ENCODE measurements around the gene PURB. TPM values are rescaled to one million over a fixed set of nuclear protein-coding genes. Genes with fewer than 3 reads are reported as not detected.
"Not testable (repeated sequence)": the region's sequence is repeated elsewhere in the genome, so short reads cannot be mapped to it uniquely, and the experiment has no call there.

Gene PURB
- total RNA-seq: 10 to 100 TPM; 45.0 to 45.1 TPM
- polyA plus RNA-seq: 3.2 TPM

- Histone ChIP-seq H3K27ac (ENCODE audit: low read depth, low read length) (peak within 1 kb of the TSS; percentile 96), H3K4me3 (ENCODE audit: low read length) (peak within 1 kb of the TSS; percentile 98), H3K36me3 (ENCODE audit: insufficient read depth, low read length) (no peaks in the 10 kb centered on the region), H3K9me3 (ENCODE audit: low read length) (peaks cover 7% of the 10 kb centered on the region), H3K27me3 (ENCODE audit: insufficient read depth, low read length, poor library complexity, severe bottlenecking) (no peaks in the 10 kb centered on the region), H3K4me1 (ENCODE audit: insufficient read depth, low read length) (peaks cover 43% of the 10 kb centered on the region)
- CTCF ChIA-PET: interaction anchor here (1.0 to 4.8 kb wide), 8 partner anchors 9 to 251 kb away, joined by 3 to 25 read pairs (median 6); partner anchors contain the start of gene H2AZ2
- Mint-ChIP-seq H3K27ac (peak within 1 kb of the TSS; percentile 97 to 100 (median 100)), H3K4me3 (peak within 1 kb of the TSS; percentile 85 to 98 (median 95)), H3K36me3 (peaks cover 3 to 21% (median 5%) of the 10 kb centered on the region in 3 donors), H3K27me3 (peaks cover 0 to 7% of the 10 kb centered on the region in 2 donors), H3K9me3 (peaks cover 3 to 14% (median 8%) of the 10 kb centered on the region in 5 donors), H3K4me1 (peaks cover 48 to 71% (median 68%) of the 10 kb centered on the region in 3 donors)
- POLR2A ChIA-PET: interaction anchor here (0.5 to 2.8 kb wide), 22 partner anchors 9 to 959 kb away, joined by 3 to 34 read pairs (median 4); partner anchors contain the start of genes DBNL, H2AZ2, MYO1G and OGDH
- DNase-seq: peak; percentile 96 to 99 (median 98)
Observed at GRCh38 chr7:44885394-44886317, at the start of gene PURB. PURB (minus strand) TSS chr7:44885530; CDS start chr7:44885348, 182 bp downstream.

- Mint-ChIP-seq H3K27me3 (peaks cover 1 to 16% of the 10 kb centered on the region in 2 donors), H3K9me3 (no peaks in the 10 kb centered on the region), H3K4me1 (no peaks in the 10 kb centered on the region), H3K36me3 (no peaks in the 10 kb centered on the region), H3K27ac (peak overlapping the region in 1 of 8 donors; percentile 7), H3K4me3 (no peak overlapping the region)
- Histone ChIP-seq H3K4me1 (ENCODE audit: insufficient read depth, low read length) (no peaks in the 10 kb centered on the region), H3K9me3 (ENCODE audit: low read length) (no peaks in the 10 kb centered on the region), H3K4me3 (ENCODE audit: low read length) (no peak overlapping the region), H3K36me3 (ENCODE audit: insufficient read depth, low read length) (no peaks in the 10 kb centered on the region), H3K27me3 (ENCODE audit: insufficient read depth, low read length, poor library complexity, severe bottlenecking) (no peaks in the 10 kb centered on the region), H3K27ac (ENCODE audit: low read depth, low read length) (no peak overlapping the region)
- POLR2A ChIA-PET: no interaction called here
- DNase-seq: no peak
- CTCF ChIA-PET: no interaction called here
Observed at GRCh38 chr7:44935016-44935415, 49.7 kb upstream of the PURB start.

- DNase-seq; H3K4me1 Mint-ChIP-seq; H3K9me3 ChIP-seq (ENCODE audit: low read length); H3K27ac ChIP-seq (ENCODE audit: low read depth, low read length); H3K36me3 Mint-ChIP-seq; H3K36me3 ChIP-seq (ENCODE audit: insufficient read depth, low read length); H3K27me3 ChIP-seq (ENCODE audit: insufficient read depth, low read length, poor library complexity, severe bottlenecking); H3K4me3 ChIP-seq (ENCODE audit: low read length); H3K4me1 ChIP-seq (ENCODE audit: insufficient read depth, low read length); CTCF ChIA-PET; H3K27ac Mint-ChIP-seq; H3K9me3 Mint-ChIP-seq; H3K4me3 Mint-ChIP-seq: not testable (repeated sequence)
- POLR2A ChIA-PET: interaction anchor here (1.1 kb wide), 1 partner anchor 201 kb away, joined by 3 read pairs; no protein-coding TSS in a partner anchor
- H3K27me3 Mint-ChIP-seq: peaks cover 3 to 16% of the 10 kb centered on the region in 2 donors
Observed at GRCh38 chr7:44934510-44934909, 49.2 kb upstream of the PURB start.

- ChIA-PET POLR2A (interaction anchor here (0.7 kb wide), 1 partner anchor 75 kb away, joined by 6 read pairs; no protein-coding TSS in a partner anchor), CTCF (interaction anchor here (0.7 kb wide), 1 partner anchor 8 kb away, joined by 3 read pairs; no protein-coding TSS in a partner anchor)
- Mint-ChIP-seq H3K4me1 (no peaks in the 10 kb centered on the region), H3K27me3 (peaks cover 8 to 17% of the 10 kb centered on the region in 2 donors), H3K9me3 (no peaks in the 10 kb centered on the region), H3K4me3 (no peak overlapping the region), H3K27ac (no peak overlapping the region), H3K36me3 (no peaks in the 10 kb centered on the region)
- H3K36me3 ChIP-seq (ENCODE audit: insufficient read depth, low read length): no peaks in the 10 kb centered on the region
- H3K9me3 ChIP-seq (ENCODE audit: low read length): no peaks in the 10 kb centered on the region
- H3K4me3 ChIP-seq (ENCODE audit: low read length): no peak overlapping the region
- H3K27me3 ChIP-seq (ENCODE audit: insufficient read depth, low read length, poor library complexity, severe bottlenecking): no peaks in the 10 kb centered on the region
- no peaks in the 10 kb centered on the region for H3K4me1 ChIP-seq (ENCODE audit: insufficient read depth, low read length)
- DNase-seq: no peak
- no peak overlapping the region for H3K27ac ChIP-seq (ENCODE audit: low read depth, low read length)
Observed at GRCh38 chr7:44930921-44931320, 45.6 kb upstream of the PURB start.

GRCh38 chr7:44922351-44922694 lies 37.0 kb upstream of the PURB start:
- POLR2A ChIA-PET: no interaction called here
- Mint-ChIP-seq H3K9me3 (no peaks in the 10 kb centered on the region), H3K4me3 (no peak overlapping the region), H3K36me3 (no peaks in the 10 kb centered on the region), H3K4me1 (peaks cover 5 to 10% (median 8%) of the 10 kb centered on the region in 3 donors), H3K27me3 (no peaks in the 10 kb centered on the region), H3K27ac (peak overlapping the region in 2 of 8 donors; percentile 29 to 80)
- CTCF ChIA-PET: interaction anchor here (0.5 to 6.1 kb wide), 11 partner anchors 8 to 681 kb away, joined by 3 to 60 read pairs (median 4); no protein-coding TSS in a partner anchor
- Histone ChIP-seq H3K9me3 (ENCODE audit: low read length) (no peaks in the 10 kb centered on the region), H3K4me1 (ENCODE audit: insufficient read depth, low read length) (peaks cover 4% of the 10 kb centered on the region), H3K27me3 (ENCODE audit: insufficient read depth, low read length, poor library complexity, severe bottlenecking) (no peaks in the 10 kb centered on the region), H3K27ac (ENCODE audit: low read depth, low read length) (no peak overlapping the region), H3K36me3 (ENCODE audit: insufficient read depth, low read length) (no peaks in the 10 kb centered on the region), H3K4me3 (ENCODE audit: low read length) (no peak overlapping the region)
- no peak for DNase-seq

- Mint-ChIP-seq H3K9me3 (no peaks in the 10 kb centered on the region), H3K27me3 (no peaks in the 10 kb centered on the region), H3K4me3 (peak overlapping the region in 1 of 7 donors; percentile 57), H3K36me3 (no peaks in the 10 kb centered on the region), H3K4me1 (peaks cover 5 to 10% (median 8%) of the 10 kb centered on the region in 3 donors), H3K27ac (peak overlapping the region in 5 of 8 donors; percentile 37 to 90 (median 73))
- H3K36me3 ChIP-seq (ENCODE audit: insufficient read depth, low read length): no peaks in the 10 kb centered on the region
- H3K27me3 ChIP-seq (ENCODE audit: insufficient read depth, low read length, poor library complexity, severe bottlenecking): no peaks in the 10 kb centered on the region
- ChIA-PET CTCF (interaction anchor here (0.7 to 6.1 kb wide), 11 partner anchors 17 to 321 kb away, joined by 3 to 60 read pairs (median 5); no protein-coding TSS in a partner anchor), POLR2A (no interaction called here)
- no peaks in the 10 kb centered on the region for H3K9me3 ChIP-seq (ENCODE audit: low read length)
- H3K27ac ChIP-seq (ENCODE audit: low read depth, low read length): no peak overlapping the region
- H3K4me1 ChIP-seq (ENCODE audit: insufficient read depth, low read length): peaks cover 4% of the 10 kb centered on the region
- no peak overlapping the region for H3K4me3 ChIP-seq (ENCODE audit: low read length)
- peak; percentile 82 to 95 (median 89) for DNase-seq
Observed at GRCh38 chr7:44921607-44922350, 36.4 kb upstream of the PURB start.

GRCh38 chr7:44920119-44920518 lies 34.8 kb upstream of the PURB start:
- ChIA-PET POLR2A (interaction anchor here (0.8 to 1.2 kb wide), 4 partner anchors 36 to 107 kb away, joined by 3 to 4 read pairs (median 4); no protein-coding TSS in a partner anchor), CTCF (interaction anchor here (0.9 to 5.5 kb wide), 8 partner anchors 35 to 429 kb away, joined by 3 to 41 read pairs (median 4); partner anchors contain the start of genes NUDCD3 and PURB)
- Mint-ChIP-seq H3K36me3 (no peaks in the 10 kb centered on the region), H3K9me3 (no peaks in the 10 kb centered on the region), H3K27me3 (no peaks in the 10 kb centered on the region), H3K4me3 (no peak overlapping the region), H3K27ac (peak overlapping the region in 2 of 8 donors; percentile 47 to 54), H3K4me1 (peaks cover 6 to 15% (median 9%) of the 10 kb centered on the region in 3 donors)
- Histone ChIP-seq H3K4me1 (ENCODE audit: insufficient read depth, low read length) (peaks cover 8% of the 10 kb centered on the region), H3K27me3 (ENCODE audit: insufficient read depth, low read length, poor library complexity, severe bottlenecking) (no peaks in the 10 kb centered on the region), H3K4me3 (ENCODE audit: low read length) (no peak overlapping the region), H3K36me3 (ENCODE audit: insufficient read depth, low read length) (no peaks in the 10 kb centered on the region), H3K9me3 (ENCODE audit: low read length) (no peaks in the 10 kb centered on the region), H3K27ac (ENCODE audit: low read depth, low read length) (no peak overlapping the region)
- DNase-seq: no peak

Data from CD8-positive, alpha-beta memory T cell (primary cell).